NB4 (cell line): Measurements from ENCODE around the gene KCNK2.

Experiments
- CTCF ChIP-seq: IDR thresholded peaks from one replicate; pipeline ENCODE4 v1.5.1; 2012; ENCODE audit warnings: low read depth, low read length
- POLR2A ChIP-seq: IDR thresholded peaks from 2 replicates; pipeline ENCODE4 v1.6.1; 2011; ENCODE audit warnings: mild to moderate bottlenecking; ENCODE audit not compliant: insufficient read length; ENCODE audit errors: extremely low read depth

GRCh38 chr1:215166886-215167285, 84.3 kb downstream of the KCNK2 start:
- no peak for TF ChIP-seq POLR2A
- TF ChIP-seq CTCF: no peak
